Astrocyte of the spinal cord (primary cell): ENCODE results near the gene VIPR2.
"Not testable (repeated sequence)": the region's sequence is repeated elsewhere in the genome, so short reads cannot be mapped to it uniquely, and the experiment has no call there.

ENCODE experiments used
- DNase-seq: peaks from one replicate; pipeline ENCODE4 v3.0.0; 2011; ENCODE audit warnings: low read depth, low spot score
- H3K4me3 ChIP-seq: 2 replicates; pipeline ENCODE4 v1.5.1; 2011; ENCODE audit warnings: low read depth, mild to moderate bottlenecking, low read length, moderate library complexity
- CTCF ChIP-seq: IDR thresholded peaks from 2 replicates; pipeline ENCODE4 v1.5.1; 2012; ENCODE audit warnings: low read depth, mild to moderate bottlenecking, low read length, inconsistent platforms
- in situ Hi-C: cut with HindIII; loops from 2 replicates; pipeline ENCODE4 v1.10.0; 2017; ENCODE audit warnings: low sequenced_read_pairs

VIPR2 gene

GRCh38 chr7:158992759-158993158, 151.9 kb downstream of the VIPR2 start:
- in situ Hi-C loops = no loop called here
- TF ChIP-seq CTCF = no peak
- no peak for DNase-seq
- H3K4me3 ChIP-seq = no peak overlapping the region

- no peak overlapping the region for H3K4me3 ChIP-seq
- in situ Hi-C loops = no loop called here
- no peak for TF ChIP-seq CTCF
- DNase-seq = no peak
Measured at GRCh38 chr7:158991824-158992621, 152.6 kb downstream of the VIPR2 start.

- no peak for TF ChIP-seq CTCF
- no peak overlapping the region for H3K4me3 ChIP-seq
- DNase-seq = no peak
- in situ Hi-C loops = no loop called here
Measured at GRCh38 chr7:158988996-158989395, 155.7 kb downstream of the VIPR2 start.

- in situ Hi-C loops = no loop called here
- DNase-seq = no peak
- no peak overlapping the region for H3K4me3 ChIP-seq
- TF ChIP-seq CTCF = no peak
Measured at GRCh38 chr7:158988302-158988862, 156.3 kb downstream of the VIPR2 start.

GRCh38 chr7:158987691-158988090, 157.0 kb downstream of the VIPR2 start:
- in situ Hi-C loops = no loop called here
- no peak for DNase-seq
- no peak for TF ChIP-seq CTCF

GRCh38 chr7:158985583-158985982, 159.1 kb downstream of the VIPR2 start:
- no peak for DNase-seq
- in situ Hi-C loops = no loop called here
- TF ChIP-seq CTCF = no peak
- H3K4me3 ChIP-seq = no peak overlapping the region

More at GRCh38 chr7:158987691-158988090, 157.0 kb downstream of the VIPR2 start:
- H3K4me3 ChIP-seq = no peak overlapping the region

- in situ Hi-C loops, H3K4me3 ChIP-seq, DNase-seq: not testable (repeated sequence)
Measured at GRCh38 chr7:158984007-158984406, 160.7 kb downstream of the VIPR2 start.

- in situ Hi-C loops, H3K4me3 ChIP-seq, DNase-seq: not testable (repeated sequence)
Measured at GRCh38 chr7:158982080-158982479, 162.6 kb downstream of the VIPR2 start.
